IMR-90 (cell line): Measurements from ENCODE around the gene ONECUT1. TPM values are rescaled to one million over a fixed set of nuclear protein-coding genes. Genes with fewer than 3 reads are reported as not detected.

Experiments used
- ATAC-seq: fragments of 200-7000 bp; cut with Tn5 transposase; 2 replicates; pipeline ENCODE4 v1.9.1; 2020; ENCODE audit warnings: low read depth, mild to moderate bottlenecking, moderate library complexity
- BruUV-seq: library from RNA; stranded (reverse); fragments of 400-500 nt; replicated peaks from 2 replicates; lab custom pipeline; 2021; lab: Mats Ljungman, UMichigan
- CTCF ChIA-PET: fragments of 300-600 bp; formaldehyde crosslinking; extraction: SDS; loops from one replicate; lab custom pipeline; 2021; ENCODE audit warnings: antibody characterized with exemption; lab: Yijun Ruan, JAX
- POLR2A ChIA-PET: fragments of 300-600 bp; sonication (Branson Sonifier 250); formaldehyde crosslinking; loops from one replicate; lab custom pipeline; 2022; ENCODE audit warnings: antibody characterized with exemption; ENCODE audit not compliant: unreplicated experiment; lab: Charles Lee
- DNase-seq: peaks from one replicate; pipeline ENCODE4 v3.0.0; 2013
- H2AFZ ChIP-seq: replicated peaks from 2 replicates; pipeline ENCODE3; 2013; ENCODE audit warnings: low read length, mild to moderate bottlenecking; ENCODE audit not compliant: poor library complexity
- H2AK5ac ChIP-seq: 2 replicates; pipeline ENCODE4 v1.6.1; 2013; ENCODE audit warnings: low read depth, low read length, inconsistent platforms
- H2AK9ac ChIP-seq: replicated peaks from 2 replicates; pipeline ENCODE3; 2013; ENCODE audit warnings: mild to moderate bottlenecking, low read depth, low read length, moderate library complexity; ENCODE audit not compliant: poor library complexity
- H2BK120ac ChIP-seq: 2 replicates; pipeline ENCODE4 v1.6.1; 2013; ENCODE audit warnings: low read depth, low read length, inconsistent platforms
- H2BK15ac ChIP-seq: 3 replicates; pipeline ENCODE4 v1.6.1; 2013; ENCODE audit warnings: low read depth, low read length, inconsistent platforms
- H2BK20ac ChIP-seq: 2 replicates; pipeline ENCODE4 v1.6.1; 2013; ENCODE audit warnings: low read depth, mild to moderate bottlenecking, inconsistent platforms, low read length, moderate library complexity
- H2BK5ac ChIP-seq: 2 replicates; pipeline ENCODE4 v1.6.1; 2013; ENCODE audit warnings: mild to moderate bottlenecking, low read depth, low read length, inconsistent platforms; ENCODE audit not compliant: poor library complexity, severe bottlenecking
- H3K14ac ChIP-seq: replicated peaks from 2 replicates; pipeline ENCODE4 v1.6.1; 2013; ENCODE audit warnings: low read depth, low read length, inconsistent platforms
- H3K18ac ChIP-seq: 2 replicates; pipeline ENCODE4 v1.6.1; 2013; ENCODE audit warnings: low read depth, low read length, control low read depth
- H3K23ac ChIP-seq: 2 replicates; pipeline ENCODE4 v1.6.1; 2013; ENCODE audit warnings: low read depth, low read length, inconsistent platforms
- H3K27ac ChIP-seq: 2 replicates; pipeline ENCODE4 v1.5.1; 2013; ENCODE audit warnings: mild to moderate bottlenecking, control low read depth, low read length; ENCODE audit not compliant: insufficient read depth
- H3K27me3 ChIP-seq: 2 replicates; pipeline ENCODE4 v1.6.1; 2013; ENCODE audit warnings: low read length; ENCODE audit not compliant: control insufficient read depth, insufficient read depth
- H3K36me3 ChIP-seq: 2 replicates; pipeline ENCODE4 v1.6.1; 2013; ENCODE audit warnings: low read length, mixed read lengths; ENCODE audit not compliant: control insufficient read depth, insufficient read depth
- H3K4ac ChIP-seq: 2 replicates; pipeline ENCODE4 v1.6.1; 2013; ENCODE audit warnings: low read depth, low read length, inconsistent platforms
- H3K4me1 ChIP-seq: 2 replicates; pipeline ENCODE4 v1.6.1; 2013; ENCODE audit warnings: low read length, mixed read lengths; ENCODE audit not compliant: control insufficient read depth, insufficient read depth
- H3K4me2 ChIP-seq: 2 replicates; pipeline ENCODE4 v1.6.1; 2013; ENCODE audit warnings: low read depth, mild to moderate bottlenecking, control low read depth, low read length, moderate library complexity
- H3K4me3 ChIP-seq: 2 replicates; pipeline ENCODE4 v1.5.1; 2013; ENCODE audit warnings: low read depth, mild to moderate bottlenecking, control low read depth, low read length, moderate library complexity; ENCODE audit not compliant: insufficient read depth
- H3K56ac ChIP-seq: 2 replicates; pipeline ENCODE4 v1.6.1; 2013; ENCODE audit warnings: low read length, inconsistent platforms; ENCODE audit not compliant: insufficient read depth; ENCODE audit errors: extremely low read depth
- H3K79me1 ChIP-seq, 2 experiments: 2 replicates each; pipeline ENCODE4 v1.6.1; 2013; ENCODE audit warnings: low read length in 2 of 2, inconsistent platforms in 1 of 2, low read depth in 1 of 2
- H3K9ac ChIP-seq: 2 replicates; pipeline ENCODE4 v1.6.1; 2013; ENCODE audit warnings: low read depth, low read length, control low read depth
- H3K9me1 ChIP-seq: 2 replicates; pipeline ENCODE4 v1.6.1; 2013; ENCODE audit warnings: low read length, inconsistent platforms; ENCODE audit not compliant: insufficient read depth
- H3K9me3 ChIP-seq: 2 replicates; pipeline ENCODE4 v1.6.1; 2013; ENCODE audit warnings: low read length; ENCODE audit not compliant: control insufficient read depth, insufficient read depth
- H4K20me1 ChIP-seq: 2 replicates; pipeline ENCODE4 v1.6.1; 2013; ENCODE audit warnings: low read length, inconsistent platforms; ENCODE audit not compliant: insufficient read depth
- H4K5ac ChIP-seq: 2 replicates; pipeline ENCODE4 v1.6.1; 2013; ENCODE audit warnings: mild to moderate bottlenecking, low read depth, low read length, control low read depth
- H4K8ac ChIP-seq, 2 experiments: 2 replicates each; pipeline ENCODE4 v1.6.1; 2013; ENCODE audit warnings: low read depth in 2 of 2, low read length in 2 of 2, control low read depth in 1 of 2, inconsistent platforms in 1 of 2
- H4K91ac ChIP-seq: 2 replicates; pipeline ENCODE4 v1.6.1; 2013; ENCODE audit warnings: low read depth, low read length, inconsistent platforms; ENCODE audit not compliant: insufficient read depth
- BHLHE40 ChIP-seq: fragments of 150-350 bp; IDR thresholded peaks from 2 replicates; pipeline ENCODE4 v1.6.1; 2016; ENCODE audit warnings: mild to moderate bottlenecking, low read depth, low read length
- CEBPB ChIP-seq: IDR thresholded peaks from 2 replicates; pipeline ENCODE4 v1.6.1; 2012; ENCODE audit warnings: low read depth, low read length, improper control_type of control experiment
- CHD1 ChIP-seq: IDR thresholded peaks from 2 replicates; pipeline ENCODE4 v1.6.1; 2012; ENCODE audit warnings: low read depth, low read length, improper control_type of control experiment
- CTCF ChIP-seq: conservative IDR thresholded peaks from 2 replicates; pipeline ENCODE4 v1.5.1; 2012; ENCODE audit warnings: mild to moderate bottlenecking, low read depth, low read length, improper control_type of control experiment
- FOS ChIP-seq: fragments of 150-350 bp; IDR thresholded peaks from 2 replicates; pipeline ENCODE4 v1.6.1; 2016; ENCODE audit warnings: low read depth, low read length
- MAFK ChIP-seq: IDR thresholded peaks from 2 replicates; pipeline ENCODE4 v1.6.1; 2012; ENCODE audit warnings: low read depth, low read length, improper control_type of control experiment
- MAZ ChIP-seq: IDR thresholded peaks from 2 replicates; pipeline ENCODE4 v1.6.1; 2012; ENCODE audit warnings: low read depth, mild to moderate bottlenecking, low read length, improper control_type of control experiment, moderate library complexity, borderline replicate concordance
- MXI1 ChIP-seq: IDR thresholded peaks from 2 replicates; pipeline ENCODE4 v1.6.1; 2012; ENCODE audit warnings: low read depth, mild to moderate bottlenecking, low read length, moderate library complexity, borderline replicate concordance
- POLR2A ChIP-seq: IDR thresholded peaks from 2 replicates; pipeline ENCODE4 v1.6.1; 2012; ENCODE audit warnings: mild to moderate bottlenecking, low read depth, low read length
- RAD21 ChIP-seq: IDR thresholded peaks from 2 replicates; pipeline ENCODE4 v1.6.1; 2012; ENCODE audit warnings: low read length, improper control_type of control experiment
- RCOR1 ChIP-seq: IDR thresholded peaks from 2 replicates; pipeline ENCODE4 v1.6.1; 2012; ENCODE audit warnings: mild to moderate bottlenecking, low read length, improper control_type of control experiment; ENCODE audit not compliant: insufficient replicate concordance
- RFX5 ChIP-seq: IDR thresholded peaks from 2 replicates; pipeline ENCODE4 v1.8.0; 2012; ENCODE audit warnings: low read depth, mild to moderate bottlenecking, low read length, moderate library complexity
- SMC3 ChIP-seq: fragments of 150-350 bp; IDR thresholded peaks from 2 replicates; pipeline ENCODE4 v1.6.1; 2016; ENCODE audit warnings: low read depth, mild to moderate bottlenecking, antibody characterized with exemption, low read length, moderate library complexity
- USF2 ChIP-seq: fragments of 150-350 bp; IDR thresholded peaks from 2 replicates; pipeline ENCODE4 v1.6.1; 2017; ENCODE audit warnings: mild to moderate bottlenecking, antibody characterized with exemption, low read length, low read depth
- WGBS, 2 experiments: methylation state at CpG; one replicate each; pipeline versions ENCODE4 v1.1.5 to v1.1.7; 2013; ENCODE audit warnings: missing lambda C conversion rate in 2 of 2; ENCODE audit not compliant: insufficient read length in 1 of 2; ENCODE audit errors: extremely low coverage in 2 of 2; 5-methylcytosine and 5-hydroxymethylcytosine counted together
- dilution Hi-C: fragments of 300-500 bp; cut with HindIII; formaldehyde crosslinking; loops from one replicate; pipeline ENCODE4 v1.14.3; 2018; ENCODE audit warnings: low sequenced_read_pairs; ENCODE audit not compliant: unreplicated experiment
- in situ Hi-C: fragments of 300-500 bp; cut with MboI; formaldehyde crosslinking; loops from 3 replicates; pipeline ENCODE4 v1.14.3; 2019; ENCODE audit warnings: low sequenced_read_pairs, inconsistent platforms, mixed read lengths
- intact Hi-C: fragments of 100-400 bp; cut with micrococcal nuclease; formaldehyde crosslinking; loops from 2 replicates; pipeline ENCODE4 v1.10.0; 2022
- polyA plus RNA-seq, 3 experiments: library from polyadenylated mRNA; depleted of rRNA; stranded (reverse); fragments of >200 nt; gene quantifications; 2 replicates each; pipeline ENCODE4 v1.2.3, GENCODE V29; 2012; ENCODE audit warnings: low replicate concordance in 1 of 3
- total RNA-seq: library from RNA; depleted of rRNA; stranded (reverse); fragments of >200 nt; gene quantifications from 2 replicates; pipeline ENCODE4 v1.2.3, GENCODE V29; 2012
- TF ChIP-seq, protein P1 (sequence below): fragments of 150-350 bp; IDR thresholded peaks from 2 replicates; pipeline ENCODE4 v1.6.1; 2016; ENCODE audit warnings: low read depth, mild to moderate bottlenecking, low read length, moderate library complexity, borderline replicate concordance

ONECUT1 gene
- total and polyA plus RNA-seq, 2 of the 4 experiments (the other 2 are of a cell fraction): not detected

- no peak overlapping the region for H3K4me2 ChIP-seq
- H2AK9ac ChIP-seq: no peak overlapping the region
- no peaks in the 10 kb centered on the region for H3K36me3 ChIP-seq
- no peak overlapping the region for H2BK120ac ChIP-seq
- H4K20me1 ChIP-seq: no peaks in the 10 kb centered on the region
- ChIA-PET CTCF (no interaction called here), POLR2A (no interaction called here)
- no peak overlapping the region for H2BK15ac ChIP-seq
- H2BK20ac ChIP-seq: no peak overlapping the region
- no peak overlapping the region for H3K14ac ChIP-seq
- H2AFZ ChIP-seq: no peak overlapping the region
- no peak overlapping the region for H3K4ac ChIP-seq
- no peak overlapping the region for H3K4me3 ChIP-seq
- no peaks in the 10 kb centered on the region for H3K9me1 ChIP-seq
- no peak overlapping the region for H2AK5ac ChIP-seq
- BruUV-seq: no TSS peak
- no peak overlapping the region for H3K23ac ChIP-seq
- in situ Hi-C loops: no loop called here
- ATAC-seq (no peak), DNase-seq (no peak)
- no peak overlapping the region for H3K9ac ChIP-seq
- H3K4me1 ChIP-seq: no peaks in the 10 kb centered on the region
- no peak overlapping the region for H4K5ac ChIP-seq
- intact Hi-C loops: no loop called here
- no peaks in the 10 kb centered on the region for H3K79me1 ChIP-seq
- peaks cover 9% of the 10 kb centered on the region for H3K27me3 ChIP-seq
- H3K27ac ChIP-seq: no peak overlapping the region
- H4K8ac ChIP-seq: no peak overlapping the region
- no peak overlapping the region for H4K91ac ChIP-seq
- 100% methylated on average over 1 of the region's 12 CpGs; no CpG with 5 or more reads in 1 of the 2 experiments for WGBS, 2 experiments
- dilution Hi-C loops: no loop called here
- H2BK5ac ChIP-seq: no peak overlapping the region
- no peaks in the 10 kb centered on the region for H3K9me3 ChIP-seq
- H3K56ac ChIP-seq: no peak overlapping the region
- no peak overlapping the region for H3K18ac ChIP-seq
- TF ChIP-seq MAFK: no peak
- TF ChIP-seq RAD21: no peak
- TF ChIP-seq SMC3: no peak
- no peak for TF ChIP-seq CTCF
- TF ChIP-seq MXI1: no peak
- no peak for TF ChIP-seq USF2
- no peak for TF ChIP-seq MAZ
- no peak for TF ChIP-seq POLR2A
- no peak for TF ChIP-seq FOS
- no peak for TF ChIP-seq RCOR1
- no peak for TF ChIP-seq CEBPB
- TF ChIP-seq, protein P1, sequence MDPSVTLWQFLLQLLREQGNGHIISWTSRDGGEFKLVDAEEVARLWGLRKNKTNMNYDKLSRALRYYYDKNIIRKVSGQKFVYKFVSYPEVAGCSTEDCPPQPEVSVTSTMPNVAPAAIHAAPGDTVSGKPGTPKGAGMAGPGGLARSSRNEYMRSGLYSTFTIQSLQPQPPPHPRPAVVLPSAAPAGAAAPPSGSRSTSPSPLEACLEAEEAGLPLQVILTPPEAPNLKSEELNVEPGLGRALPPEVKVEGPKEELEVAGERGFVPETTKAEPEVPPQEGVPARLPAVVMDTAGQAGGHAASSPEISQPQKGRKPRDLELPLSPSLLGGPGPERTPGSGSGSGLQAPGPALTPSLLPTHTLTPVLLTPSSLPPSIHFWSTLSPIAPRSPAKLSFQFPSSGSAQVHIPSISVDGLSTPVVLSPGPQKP: no peak
- no peak for TF ChIP-seq RFX5
- TF ChIP-seq BHLHE40: no peak
- no peak for TF ChIP-seq CHD1
These were observed 44.6 kb downstream of the ONECUT1 start for GRCh38 chr15:52745326-52746161.
